HepG2 (cell line): ENCODE results near the gene KCTD13. TPM values are rescaled to one million over a fixed set of nuclear protein-coding genes. Genes with fewer than 3 reads are reported as not detected.

ENCODE experiments used
- CC2D1A ChIP-seq: sonication (generic); formaldehyde crosslinking; IDR thresholded peaks from 2 replicates; pipeline ENCODE4 v1.8.1; 2023; ENCODE audit warnings: mild to moderate bottlenecking, missing genetic modification reagents
- CENPT ChIP-seq: sonication (generic); formaldehyde crosslinking; IDR thresholded peaks from 2 replicates; pipeline ENCODE4 v1.8.0; 2022; ENCODE audit warnings: low read depth, mild to moderate bottlenecking, moderate library complexity, missing genetic modification reagents
- DNMT1 ChIP-seq: sonication (generic); formaldehyde crosslinking; IDR thresholded peaks from 2 replicates; pipeline ENCODE4 v1.5.1; 2020; ENCODE audit warnings: mild to moderate bottlenecking, missing genetic modification reagents
- ETV5 ChIP-seq: IDR thresholded peaks from 2 replicates; pipeline ENCODE4 v1.6.1; 2018; ENCODE audit warnings: missing biosample characterization, missing genetic modification reagents, inconsistent platforms, borderline replicate concordance
- HHEX ChIP-seq: IDR thresholded peaks from 2 replicates; pipeline ENCODE4 v1.6.1; 2016; ENCODE audit warnings: control low read depth
- JUN ChIP-seq: sonication (generic); formaldehyde crosslinking; IDR thresholded peaks from 2 replicates; pipeline ENCODE4 v1.4.0; 2020; ENCODE audit warnings: mild to moderate bottlenecking, missing genetic modification reagents
- KMT2A ChIP-seq: sonication (generic); formaldehyde crosslinking; IDR thresholded peaks from 2 replicates; pipeline ENCODE4 v1.4.0; 2020; ENCODE audit warnings: missing genetic modification reagents
- NAIF1 ChIP-seq: sonication (generic); formaldehyde crosslinking; IDR thresholded peaks from 2 replicates; pipeline ENCODE4 v1.5.0; 2020; ENCODE audit warnings: mild to moderate bottlenecking, missing genetic modification reagents, borderline replicate concordance
- SAP130 ChIP-seq: IDR thresholded peaks from 2 replicates; pipeline ENCODE4 v1.6.1; 2016; ENCODE audit warnings: low read depth
- SKIL ChIP-seq: sonication (generic); formaldehyde crosslinking; IDR thresholded peaks from 2 replicates; pipeline ENCODE4 v1.8.0; 2022; ENCODE audit warnings: missing genetic modification reagents, mild to moderate bottlenecking, moderate library complexity, borderline replicate concordance
- SRF ChIP-seq: IDR thresholded peaks from 2 replicates; pipeline ENCODE4 v1.6.1; 2011; ENCODE audit warnings: mild to moderate bottlenecking, low read depth, low read length, moderate library complexity
- THAP7 ChIP-seq: sonication (generic); formaldehyde crosslinking; IDR thresholded peaks from 2 replicates; pipeline ENCODE4 v1.8.1; 2023; ENCODE audit warnings: mild to moderate bottlenecking, missing genetic modification reagents
- U2AF2 ChIP-seq: fragments of 200-400 bp; formaldehyde crosslinking; IDR thresholded peaks from 2 replicates; pipeline ENCODE4 v1.6.1; 2017; ENCODE audit warnings: low read depth, mild to moderate bottlenecking, low read length
- WIZ ChIP-seq: sonication (generic); formaldehyde crosslinking; IDR thresholded peaks from 2 replicates; pipeline ENCODE4 v1.5.1; 2020; ENCODE audit warnings: mild to moderate bottlenecking, missing genetic modification reagents
- ZBTB20 ChIP-seq: sonication (generic); formaldehyde crosslinking; IDR thresholded peaks from 2 replicates; pipeline ENCODE4 v1.8.1; 2023; ENCODE audit warnings: missing genetic modification reagents, low read depth, mild to moderate bottlenecking, borderline replicate concordance
- ZBTB49 ChIP-seq: sonication (generic); formaldehyde crosslinking; IDR thresholded peaks from 2 replicates; pipeline ENCODE4 v1.4.0; 2020; ENCODE audit warnings: missing genetic modification reagents, borderline replicate concordance
- ZBTB8A ChIP-seq: sonication (generic); formaldehyde crosslinking; IDR thresholded peaks from 2 replicates; pipeline ENCODE4 v1.4.0; 2020; ENCODE audit warnings: mild to moderate bottlenecking, low read depth, missing genetic modification reagents, borderline replicate concordance
- ZFP41 ChIP-seq: sonication (generic); formaldehyde crosslinking; IDR thresholded peaks from 2 replicates; pipeline ENCODE4 v1.4.0; 2020; ENCODE audit warnings: mild to moderate bottlenecking, missing genetic modification reagents, borderline replicate concordance
- ZFP82 ChIP-seq: sonication (generic); formaldehyde crosslinking; IDR thresholded peaks from 2 replicates; pipeline ENCODE4 v1.5.1; 2020; ENCODE audit warnings: mild to moderate bottlenecking, missing genetic modification reagents, borderline replicate concordance
- ZNF562 ChIP-seq: sonication (generic); formaldehyde crosslinking; IDR thresholded peaks from 2 replicates; pipeline ENCODE4 v1.8.0; 2022; ENCODE audit warnings: missing genetic modification reagents, borderline replicate concordance
- ZNF749 ChIP-seq: sonication (generic); formaldehyde crosslinking; IDR thresholded peaks from 2 replicates; pipeline ENCODE4 v1.8.0; 2022; ENCODE audit warnings: mild to moderate bottlenecking, missing genetic modification reagents, moderate library complexity, borderline replicate concordance
- polyA plus RNA-seq, 8 experiments: library from polyadenylated mRNA; depleted of rRNA in 3 of 8; stranded (reverse) in 7 of 8; unstranded in 1 of 8; fragments of >200 nt; fragmentation: Illumina TruSeq in 4 of 8; extraction: Trizol in 4 of 8; gene quantifications; 2 replicates each; pipeline versions ENCODE4 v1.2.1 to v1.2.3, GENCODE V29; 2011 to 2016; ENCODE audit warnings: low read depth in 4 of 8, missing spikeins in 1 of 8, mixed read lengths in 1 of 8; ENCODE audit not compliant: insufficient read depth in 1 of 8
- total RNA-seq, 5 experiments: library from RNA; depleted of rRNA; stranded (reverse); fragments of >200 nt; fragmentation: Illumina TruSeq; extraction: Trizol; gene quantifications; 2 replicates each; pipeline ENCODE4 v1.2.3, GENCODE V29; 2016; ENCODE audit warnings: low read depth in 1 of 5

Gene KCTD13
- total and polyA plus RNA-seq, 2 of the 13 experiments (the other 11 are each of a cell fraction or from before 2014, with no cell fraction given), result 6.3 to 14.7 TPM

- TF ChIP-seq SRF, result no peak
- no peak for TF ChIP-seq DNMT1
- peak; percentile 45 for TF ChIP-seq SKIL
- TF ChIP-seq CENPT (CRISPR knock-in tag), result no peak
- TF ChIP-seq ETV5 (CRISPR knock-in tag), result peak; percentile 57
- peak; percentile 82; the same call in 1 of the 2 replicates for TF ChIP-seq THAP7 (CRISPR knock-in tag)
- TF ChIP-seq JUN (CRISPR knock-in tag), result peak; percentile 47; the same call in 1 of the 2 replicates
- no peak for TF ChIP-seq ZBTB49 (CRISPR knock-in tag)
- TF ChIP-seq ZBTB20 (CRISPR knock-in tag), result no peak; the same call in 1 of the 2 replicates
- TF ChIP-seq ZFP41 (CRISPR knock-in tag), result 0 out of 2 replicates have a peak, but pooled peaks have one; percentile 0
- TF ChIP-seq ZBTB8A (CRISPR knock-in tag), result no peak; the same call in 1 of the 2 replicates
- TF ChIP-seq CC2D1A, result no peak
- TF ChIP-seq KMT2A (CRISPR knock-in tag), result no peak; the same call in 1 of the 2 replicates
- no peak for TF ChIP-seq NAIF1 (CRISPR knock-in tag)
- TF ChIP-seq ZNF562 (CRISPR knock-in tag), result no peak
- no peak for TF ChIP-seq WIZ (CRISPR knock-in tag)
- no peak for TF ChIP-seq HHEX
- TF ChIP-seq U2AF2, result no peak
- TF ChIP-seq ZFP82 (CRISPR knock-in tag), result no peak; the same call in 1 of the 2 replicates
- peak; percentile 92 for TF ChIP-seq SAP130 (CRISPR knock-in tag)
- peak; percentile 90; the same call in 1 of the 2 replicates for TF ChIP-seq ZNF749 (CRISPR knock-in tag)
These were observed 25.7 kb downstream of the KCTD13 start, which contains the start of gene ASPHD1 (continued) for GRCh38 chr16:29900102-29900887.
